ENCODE data around the gene RPS6KC1.
A peak's percentile ranks its signal among the peaks of the same experiment; 100 is the strongest.

RPS6KC1 gene

GRCh38 chr1:213244664-213245091 is 193.6 kb downstream of the RPS6KC1 start:
- H3K4me3 ChIP-seq (ENCODE audit: low read depth, low read length), result no peak overlapping the region
- peak; percentile 47 for TF ChIP-seq CTCF (IDR thresholded peaks at IDR 0.05; ENCODE audit: low read depth, low read length)

GRCh38 chr1:213245260-213245910 is 194.3 kb downstream of the RPS6KC1 start:
- H3K4me3 ChIP-seq (ENCODE audit: low read depth, low read length), result no peak overlapping the region
- TF ChIP-seq CTCF (IDR thresholded peaks at IDR 0.05; ENCODE audit: low read depth, low read length), result no peak

GRCh38 chr1:213247038-213247437 is 196.0 kb downstream of the RPS6KC1 start:
- no peak for TF ChIP-seq CTCF (IDR thresholded peaks at IDR 0.05; ENCODE audit: low read depth, low read length)
- no peak overlapping the region for H3K4me3 ChIP-seq (ENCODE audit: low read depth, low read length)

GRCh38 chr1:213249395-213249794 is 198.4 kb downstream of the RPS6KC1 start:
- TF ChIP-seq CTCF (IDR thresholded peaks at IDR 0.05; ENCODE audit: low read depth, low read length), result no peak

GRCh38 chr1:213250041-213250440 is 199.0 kb downstream of the RPS6KC1 start:
- no peak overlapping the region for H3K4me3 ChIP-seq (ENCODE audit: low read depth, low read length)
- no peak for TF ChIP-seq CTCF (IDR thresholded peaks at IDR 0.05; ENCODE audit: low read depth, low read length)

More at GRCh38 chr1:213249395-213249794, 198.4 kb downstream of the RPS6KC1 start:
- no peak overlapping the region for H3K4me3 ChIP-seq (ENCODE audit: low read depth, low read length)

- no peak for TF ChIP-seq CTCF (IDR thresholded peaks at IDR 0.05; ENCODE audit: low read depth, low read length)
- no peak overlapping the region for H3K4me3 ChIP-seq (ENCODE audit: low read depth, low read length)
Observed at GRCh38 chr1:213250446-213250845, 199.4 kb downstream of the RPS6KC1 start.

- TF ChIP-seq CTCF (IDR thresholded peaks at IDR 0.05; ENCODE audit: low read depth, low read length), result no peak
Observed at GRCh38 chr1:213251972-213252371, 200.9 kb downstream of the RPS6KC1 start.

More at GRCh38 chr1:213251972-213252371, 200.9 kb downstream of the RPS6KC1 start:
- no peak overlapping the region for H3K4me3 ChIP-seq (ENCODE audit: low read depth, low read length)
